ENCODE results near the gene RAVER2. TPM values are rescaled to one million over a fixed set of nuclear protein-coding genes. Genes with fewer than 3 reads are reported as not detected.

Gene RAVER2
- total and polyA plus RNA-seq, 2 of the 13 experiments (the other 11 are each of a cell fraction or from before 2014, with no cell fraction given), result 11.4 to 15.4 TPM

- DNase-seq (ENCODE audit: low spot score), result no peak
- POLR2A ChIA-PET, result no interaction called here
- no TSS peak for BruUV-seq (replicated peaks)
- intact Hi-C loops (cut with micrococcal nuclease; ENCODE audit: unreplicated experiment) (no loop called here), in situ Hi-C loops (cut with HindIII; ENCODE audit: extremely low pct_ligation_motif_present, low pct_unique_long_range_greater_than_20kb) (no loop called here)
- Histone ChIP-seq H3K36me3 (replicated peaks in 1 of 2; ENCODE audit: control insufficient read depth in 1 of 2, insufficient read depth in 2 of 2, low read length in 2 of 2) (peaks cover 26 to 75% of the 10 kb centered on the region in 2 experiments), H4K20me1 (ENCODE audit: insufficient read depth, low read length) (no peaks in the 10 kb centered on the region), H3K4me3 (replicated peaks in 1 of 3; ENCODE audit: insufficient read depth in 1 of 3, low read depth in 2 of 3, low read length in 3 of 3) (no peak overlapping the region), H3K79me2 (ENCODE audit: insufficient read depth, low read length) (no peaks in the 10 kb centered on the region), H2AFZ (ENCODE audit: low read length) (no peak overlapping the region), H3K27ac (ENCODE audit: extremely low read length, insufficient read depth, low read length) (no peak overlapping the region), H3K27me3 (ENCODE audit: control insufficient read depth in 1 of 2, insufficient read depth in 2 of 2, low read length in 2 of 2) (no peaks in the 10 kb centered on the region), H3K4me2 (ENCODE audit: low read depth, low read length) (no peak overlapping the region), H3K4me1 (ENCODE audit: insufficient read depth, low read length) (no peaks in the 10 kb centered on the region), H3K9me3 (ENCODE audit: low read length) (no peaks in the 10 kb centered on the region), H3K9ac (ENCODE audit: insufficient read depth, low read depth, low read length) (no peak overlapping the region)
- CTCF ChIA-PET (ENCODE audit: low intra/inter-chr PET ratio, low total read pairs), result no interaction called here
- TF ChIP-seq ZNF777 (CRISPR knock-in tag; IDR thresholded peaks at IDR 0.05) (no peak), POGK (CRISPR knock-in tag; conservative IDR thresholded peaks at IDR 0.05) (no peak), CREB1 (IDR thresholded peaks at IDR 0.05) (no peak), CREB1 (CRISPR knock-in tag; IDR thresholded peaks at IDR 0.05) (no peak), ZSCAN9 (CRISPR knock-in tag; IDR thresholded peaks at IDR 0.05; ENCODE audit: borderline replicate concordance) (no peak), EP300 (IDR thresholded peaks at IDR 0.05; ENCODE audit: low read depth in 2 of 2, low read length in 2 of 2) (no peak), EP300 (CRISPR knock-in tag; IDR thresholded peaks at IDR 0.05; ENCODE audit: borderline replicate concordance) (no peak), SUZ12 (IDR thresholded peaks at IDR 0.05; ENCODE audit: low read depth, low read length) (no peak), PHF21A (CRISPR knock-in tag; IDR thresholded peaks at IDR 0.05) (no peak), REXO4 (CRISPR knock-in tag; IDR thresholded peaks at IDR 0.05; ENCODE audit: borderline replicate concordance) (no peak), TCF7 (IDR thresholded peaks at IDR 0.05; ENCODE audit: low read depth) (no peak), ZFY (CRISPR knock-in tag; IDR thresholded peaks at IDR 0.05) (no peak)
- TF ChIP-seq, protein P1, sequence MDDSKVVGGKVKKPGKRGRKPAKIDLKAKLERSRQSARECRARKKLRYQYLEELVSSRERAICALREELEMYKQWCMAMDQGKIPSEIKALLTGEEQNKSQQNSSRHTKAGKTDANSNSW (CRISPR knock-in tag; IDR thresholded peaks at IDR 0.05; ENCODE audit: borderline replicate concordance), result no peak
- TF ChIP-seq, protein P2, sequence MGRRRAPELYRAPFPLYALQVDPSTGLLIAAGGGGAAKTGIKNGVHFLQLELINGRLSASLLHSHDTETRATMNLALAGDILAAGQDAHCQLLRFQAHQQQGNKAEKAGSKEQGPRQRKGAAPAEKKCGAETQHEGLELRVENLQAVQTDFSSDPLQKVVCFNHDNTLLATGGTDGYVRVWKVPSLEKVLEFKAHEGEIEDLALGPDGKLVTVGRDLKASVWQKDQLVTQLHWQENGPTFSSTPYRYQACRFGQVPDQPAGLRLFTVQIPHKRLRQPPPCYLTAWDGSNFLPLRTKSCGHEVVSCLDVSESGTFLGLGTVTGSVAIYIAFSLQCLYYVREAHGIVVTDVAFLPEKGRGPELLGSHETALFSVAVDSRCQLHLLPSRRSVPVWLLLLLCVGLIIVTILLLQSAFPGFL (CRISPR knock-in tag; IDR thresholded peaks at IDR 0.05), result no peak
- ATAC-seq, result no peak
- 96% methylated on average over 8 of the region's 8 CpGs for WGBS (ENCODE audit: low lambda C conversion rate)
- FAIRE-seq, result no peak
Measured at GRCh38 chr1:64871256-64871655, 126.4 kb downstream of the RAVER2 start.
